ENCODE data around the gene APOB. TPM values are rescaled to one million over a fixed set of nuclear protein-coding genes. Genes with fewer than 3 reads are reported as not detected.
A peak's percentile ranks its signal among the peaks of the same experiment; 100 is the strongest.

Gene APOB
- total RNA-seq, 1 experiment from 2014 or later, result 1.5 TPM

DNA sequence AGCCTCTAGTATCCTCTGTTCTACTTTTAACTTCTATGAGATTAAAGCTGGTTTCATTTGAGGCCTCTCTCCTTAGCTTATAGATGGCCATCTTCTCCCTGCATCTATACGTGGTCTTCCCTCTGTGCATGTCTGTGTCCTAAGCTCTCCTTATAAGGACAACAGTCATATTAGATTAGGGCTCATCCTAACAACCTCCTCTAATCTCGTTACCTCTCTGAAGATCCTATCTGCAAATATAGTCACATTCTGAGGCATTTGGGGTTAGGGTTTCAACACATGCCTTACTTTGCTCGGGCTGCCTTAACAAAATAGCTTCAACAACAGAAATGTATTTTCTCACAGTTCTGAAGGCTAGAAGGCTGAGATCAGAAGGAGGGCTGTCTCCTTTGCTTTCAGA is 11.6 kb upstream of the APOB start (continued):
- TF ChIP-seq, protein P1, sequence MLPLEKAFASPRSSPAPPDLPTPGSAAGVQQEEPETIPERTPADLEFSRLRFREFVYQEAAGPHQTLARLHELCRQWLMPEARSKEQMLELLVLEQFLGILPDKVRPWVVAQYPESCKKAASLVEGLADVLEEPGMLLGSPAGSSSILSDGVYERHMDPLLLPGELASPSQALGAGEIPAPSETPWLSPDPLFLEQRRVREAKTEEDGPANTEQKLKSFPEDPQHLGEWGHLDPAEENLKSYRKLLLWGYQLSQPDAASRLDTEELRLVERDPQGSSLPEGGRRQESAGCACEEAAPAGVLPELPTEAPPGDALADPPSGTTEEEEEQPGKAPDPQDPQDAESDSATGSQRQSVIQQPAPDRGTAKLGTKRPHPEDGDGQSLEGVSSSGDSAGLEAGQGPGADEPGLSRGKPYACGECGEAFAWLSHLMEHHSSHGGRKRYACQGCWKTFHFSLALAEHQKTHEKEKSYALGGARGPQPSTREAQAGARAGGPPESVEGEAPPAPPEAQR (CRISPR knock-in tag; IDR thresholded peaks at IDR 0.05), result no peak
- no peak for TF ChIP-seq FOXJ3 (CRISPR knock-in tag; IDR thresholded peaks at IDR 0.05; ENCODE audit: borderline replicate concordance)

DNA sequence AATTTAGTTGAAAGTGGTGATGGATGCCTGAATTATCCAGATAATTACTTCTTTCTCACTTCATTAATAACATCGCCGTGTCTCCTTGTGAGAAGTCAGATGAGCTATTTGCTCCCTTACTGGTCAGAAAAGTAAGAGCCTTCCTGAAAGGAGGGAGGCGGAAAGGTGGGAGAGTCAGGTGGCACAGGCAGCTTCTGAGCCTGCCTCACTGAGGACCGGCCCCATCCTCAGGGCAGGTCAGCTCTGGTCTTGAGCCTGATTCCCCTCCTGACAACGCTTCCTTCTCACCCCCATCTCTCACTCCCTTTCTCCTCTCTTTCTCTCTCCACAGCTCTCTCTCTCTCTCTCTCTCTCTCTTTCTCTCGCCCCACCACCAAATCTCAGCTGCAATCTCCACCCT is 10.1 kb upstream of the APOB start:
- Mint-ChIP-seq H3K9me3 (no peaks in the 10 kb centered on the region), H3K4me1 (peaks cover 13% of the 10 kb centered on the region; the same call in 1 of the 2 replicates), H3K27me3 (ENCODE audit: low read depth) (no peaks in the 10 kb centered on the region), H3K4me3 (no peak overlapping the region), H3K36me3 (no peaks in the 10 kb centered on the region), H3K27ac (no peak overlapping the region)
- CTCF ChIA-PET, result interaction anchor here (0.6 to 2.2 kb wide), 4 partner anchors 10 to 1100 kb away, joined by 3 to 6 read pairs (median 4); partner anchors contain the start of gene APOB
- DNase-seq (ENCODE audit: low spot score) (no peak), ATAC-seq (peak; percentile 39; the same call in 1 of the 2 replicates)
- POLR2A ChIA-PET, result interaction anchor here (0.6 kb wide), 1 partner anchor 9 kb away, joined by 3 read pairs; no protein-coding TSS in a partner anchor
- TF ChIP-seq HMGA2 (CRISPR knock-in tag; IDR thresholded peaks at IDR 0.05) (no peak), ZNF219 (CRISPR knock-in tag; IDR thresholded peaks at IDR 0.05; ENCODE audit: borderline replicate concordance) (no peak)
- TF ChIP-seq, protein P2, sequence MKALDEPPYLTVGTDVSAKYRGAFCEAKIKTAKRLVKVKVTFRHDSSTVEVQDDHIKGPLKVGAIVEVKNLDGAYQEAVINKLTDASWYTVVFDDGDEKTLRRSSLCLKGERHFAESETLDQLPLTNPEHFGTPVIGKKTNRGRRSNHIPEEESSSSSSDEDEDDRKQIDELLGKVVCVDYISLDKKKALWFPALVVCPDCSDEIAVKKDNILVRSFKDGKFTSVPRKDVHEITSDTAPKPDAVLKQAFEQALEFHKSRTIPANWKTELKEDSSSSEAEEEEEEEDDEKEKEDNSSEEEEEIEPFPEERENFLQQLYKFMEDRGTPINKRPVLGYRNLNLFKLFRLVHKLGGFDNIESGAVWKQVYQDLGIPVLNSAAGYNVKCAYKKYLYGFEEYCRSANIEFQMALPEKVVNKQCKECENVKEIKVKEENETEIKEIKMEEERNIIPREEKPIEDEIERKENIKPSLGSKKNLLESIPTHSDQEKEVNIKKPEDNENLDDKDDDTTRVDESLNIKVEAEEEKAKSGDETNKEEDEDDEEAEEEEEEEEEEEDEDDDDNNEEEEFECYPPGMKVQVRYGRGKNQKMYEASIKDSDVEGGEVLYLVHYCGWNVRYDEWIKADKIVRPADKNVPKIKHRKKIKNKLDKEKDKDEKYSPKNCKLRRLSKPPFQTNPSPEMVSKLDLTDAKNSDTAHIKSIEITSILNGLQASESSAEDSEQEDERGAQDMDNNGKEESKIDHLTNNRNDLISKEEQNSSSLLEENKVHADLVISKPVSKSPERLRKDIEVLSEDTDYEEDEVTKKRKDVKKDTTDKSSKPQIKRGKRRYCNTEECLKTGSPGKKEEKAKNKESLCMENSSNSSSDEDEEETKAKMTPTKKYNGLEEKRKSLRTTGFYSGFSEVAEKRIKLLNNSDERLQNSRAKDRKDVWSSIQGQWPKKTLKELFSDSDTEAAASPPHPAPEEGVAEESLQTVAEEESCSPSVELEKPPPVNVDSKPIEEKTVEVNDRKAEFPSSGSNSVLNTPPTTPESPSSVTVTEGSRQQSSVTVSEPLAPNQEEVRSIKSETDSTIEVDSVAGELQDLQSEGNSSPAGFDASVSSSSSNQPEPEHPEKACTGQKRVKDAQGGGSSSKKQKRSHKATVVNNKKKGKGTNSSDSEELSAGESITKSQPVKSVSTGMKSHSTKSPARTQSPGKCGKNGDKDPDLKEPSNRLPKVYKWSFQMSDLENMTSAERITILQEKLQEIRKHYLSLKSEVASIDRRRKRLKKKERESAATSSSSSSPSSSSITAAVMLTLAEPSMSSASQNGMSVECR (CRISPR knock-in tag; IDR thresholded peaks at IDR 0.05; ENCODE audit: borderline replicate concordance), result no peak

DNA sequence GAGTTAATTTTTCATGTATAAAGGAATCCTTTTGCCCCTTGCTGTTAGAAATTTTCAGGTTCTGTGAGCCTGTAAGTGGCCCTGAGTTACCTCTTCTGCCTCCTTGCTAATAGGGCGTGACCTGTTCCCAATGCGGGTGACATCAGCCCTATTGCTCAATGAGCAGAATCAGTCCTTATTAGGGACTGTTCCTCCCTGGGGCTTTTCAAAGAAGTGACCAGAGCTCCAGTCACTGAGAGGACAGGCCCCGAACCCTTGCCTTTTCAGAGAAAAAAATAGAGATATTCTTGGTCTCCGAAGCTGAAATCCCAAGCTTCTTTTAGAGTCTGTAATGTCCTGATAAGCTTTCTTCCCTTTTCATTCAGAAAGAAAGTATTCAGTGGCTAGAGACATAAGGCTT is 8.2 kb upstream of the APOB start:
- no peaks in the 10 kb centered on the region for H3K27me3 Mint-ChIP-seq (ENCODE audit: low read depth)
- peaks cover 25% of the 10 kb centered on the region for H3K4me1 Mint-ChIP-seq
- TF ChIP-seq, protein P3, sequence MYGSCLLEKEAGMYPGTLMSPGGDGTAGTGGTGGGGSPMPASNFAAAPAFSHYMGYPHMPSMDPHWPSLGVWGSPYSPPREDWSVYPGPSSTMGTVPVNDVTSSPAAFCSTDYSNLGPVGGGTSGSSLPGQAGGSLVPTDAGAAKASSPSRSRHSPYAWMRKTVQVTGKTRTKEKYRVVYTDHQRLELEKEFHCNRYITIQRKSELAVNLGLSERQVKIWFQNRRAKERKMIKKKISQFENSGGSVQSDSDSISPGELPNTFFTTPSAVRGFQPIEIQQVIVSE (CRISPR knock-in tag; IDR thresholded peaks at IDR 0.05; ENCODE audit: borderline replicate concordance), result no peak
- no peak for TF ChIP-seq ATF1 (CRISPR knock-in tag; IDR thresholded peaks at IDR 0.05)
- TF ChIP-seq GABPB1 (CRISPR knock-in tag; IDR thresholded peaks at IDR 0.05), result peak; percentile 92
- H3K27ac Mint-ChIP-seq, result no peak overlapping the region
- ATAC-seq (no peak), DNase-seq (ENCODE audit: low spot score) (no peak)
- no peaks in the 10 kb centered on the region for H3K36me3 Mint-ChIP-seq
- H3K9me3 Mint-ChIP-seq, result no peaks in the 10 kb centered on the region
- CTCF ChIA-PET, result interaction anchor here (0.6 to 2.2 kb wide), 2 partner anchors 9 to 229 kb away, joined by 3 to 6 read pairs; partner anchors contain the start of genes APOB and LDAH
- POLR2A ChIA-PET, result no interaction called here
- H3K4me3 Mint-ChIP-seq, result no peak overlapping the region

DNA sequence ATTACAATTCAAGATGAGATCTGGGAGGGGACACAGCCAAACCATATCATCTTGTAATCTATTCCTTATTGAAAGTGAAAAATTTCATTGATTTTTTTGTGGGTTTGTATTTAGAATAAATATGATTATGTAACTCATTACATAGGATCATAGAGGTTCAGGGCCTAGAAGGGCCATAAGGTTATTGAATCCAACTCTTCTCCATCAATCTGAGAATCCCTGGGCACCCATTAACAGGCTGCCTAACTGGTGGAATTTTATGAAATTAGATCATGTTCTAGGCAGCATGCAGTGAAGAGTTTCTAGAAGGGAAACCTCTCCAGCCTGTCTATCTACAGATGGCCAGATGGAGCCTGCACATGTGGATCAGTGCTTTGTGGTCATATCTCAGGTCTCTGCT is 6.3 kb upstream of the APOB start:
- Mint-ChIP-seq H3K4me3 (no peak overlapping the region), H3K9me3 (no peaks in the 10 kb centered on the region), H3K36me3 (no peaks in the 10 kb centered on the region), H3K27ac (no peak overlapping the region), H3K4me1 (peaks cover 40% of the 10 kb centered on the region), H3K27me3 (ENCODE audit: low read depth) (peaks cover 5% of the 10 kb centered on the region)
- POLR2A ChIA-PET, result no interaction called here
- no peak for TF ChIP-seq RORB (CRISPR knock-in tag; IDR thresholded peaks at IDR 0.05)
- TF ChIP-seq TEAD4 (CRISPR knock-in tag; IDR thresholded peaks at IDR 0.05), result no peak
- DNase-seq (ENCODE audit: low spot score) (no peak), ATAC-seq (no peak)
- CTCF ChIA-PET, result no interaction called here
